Activated CD4-positive, alpha-beta T cell treated with anti-CD3 and anti-CD28 coated beads, Interleukin-2, Interleukin-4, amounts not matched to agents 100 ng/mL and 50 ng/mL, durations not matched to agents 16 hours and 8 hours (primary cell): Measurements from ENCODE around the gene ZC2HC1C.
"Not testable (repeated sequence)": the region's sequence is repeated elsewhere in the genome, so short reads cannot be mapped to it uniquely, and the experiment has no call there.

Experiments used
- DNase-seq: peaks from one replicate; pipeline ENCODE4 v3.0.0-alpha.2; 2020; ENCODE audit warnings: low spot score

Gene ZC2HC1C

GRCh38 chr14:75095690-75096089 lies 26.2 kb downstream of the ZC2HC1C start:
- DNase-seq: no peak

GRCh38 chr14:75096959-75097358 lies 27.5 kb downstream of the ZC2HC1C start:
- no peak for DNase-seq

DNA sequence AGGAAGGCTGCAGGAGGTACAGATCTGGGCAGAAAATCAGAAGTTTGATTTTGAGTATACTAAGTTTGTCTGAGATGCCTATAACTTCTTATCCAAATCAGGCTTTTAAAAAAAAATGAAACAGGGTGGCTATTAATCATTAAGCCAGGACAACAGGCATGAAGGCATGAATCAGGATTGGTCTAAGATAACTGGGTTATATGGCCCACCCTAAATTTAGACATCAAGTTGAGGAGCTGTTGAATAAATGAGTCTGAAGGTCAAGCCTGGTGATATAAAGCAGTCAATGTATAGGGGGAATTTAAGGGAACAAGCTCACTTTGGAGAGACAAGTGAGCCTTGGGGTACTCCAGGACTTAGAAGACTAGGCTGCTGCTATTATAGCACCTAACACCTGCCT lies 28.8 kb downstream of the ZC2HC1C start:
- DNase-seq: no peak

DNA sequence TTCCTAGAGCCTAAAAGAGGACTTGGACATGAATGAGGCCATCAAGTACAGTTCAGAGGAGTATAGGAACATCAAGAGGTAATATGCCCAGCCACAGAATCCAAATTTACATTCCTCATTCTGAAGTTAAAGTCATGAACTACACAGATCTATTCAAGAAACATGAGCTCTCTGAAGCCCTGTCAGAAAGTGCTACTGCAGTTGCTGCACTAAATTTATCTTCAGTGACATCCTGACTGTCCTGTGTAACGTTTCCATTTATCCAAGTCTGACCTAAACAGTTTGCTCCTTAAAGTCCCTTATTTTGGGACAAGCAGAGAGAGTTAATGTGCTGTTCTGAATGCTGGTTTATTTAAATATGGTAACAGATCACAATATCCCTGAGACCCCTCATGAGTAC lies 29.2 kb downstream of the ZC2HC1C start:
- DNase-seq: no peak

DNA sequence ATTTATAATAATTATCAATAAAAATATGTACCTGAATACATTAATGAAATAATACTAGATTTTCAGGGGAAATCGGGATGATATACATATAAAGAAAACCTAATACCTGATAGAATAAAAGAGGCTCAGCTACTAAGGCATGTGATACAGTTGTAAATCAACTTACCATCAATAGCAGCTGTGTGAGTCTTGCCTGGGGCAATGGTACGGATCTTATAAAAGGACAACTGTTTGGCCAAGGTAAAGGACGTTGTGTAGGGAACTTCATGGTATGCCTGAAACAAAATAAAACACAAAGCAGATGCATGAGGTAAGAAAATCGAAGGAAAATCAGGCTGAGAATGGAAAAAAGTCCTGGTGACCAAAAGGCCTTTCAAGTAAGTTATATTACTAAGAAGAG lies 32.0 kb downstream of the ZC2HC1C start:
- no peak for DNase-seq

DNA sequence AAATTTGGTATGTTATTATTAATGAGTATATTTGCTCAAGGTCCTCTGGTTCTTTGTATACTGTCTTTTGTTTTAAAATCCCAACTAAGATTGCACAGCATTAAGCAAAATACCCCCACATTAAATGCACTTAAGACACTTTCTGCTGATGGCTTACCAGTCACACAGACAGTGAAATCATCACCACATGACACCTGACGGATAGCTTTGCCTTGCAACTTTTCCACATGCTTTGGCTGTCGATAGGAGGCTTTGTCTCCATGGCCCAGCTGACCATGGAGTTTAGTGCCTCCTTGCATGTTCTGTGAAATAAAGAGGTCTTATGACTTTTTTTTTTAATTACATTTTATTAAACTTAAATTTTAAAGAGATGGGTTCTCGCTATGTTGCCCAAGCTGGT lies 37.7 kb downstream of the ZC2HC1C start:
- DNase-seq: no peak

- DNase-seq: no peak
These were observed 40.4 kb downstream of the ZC2HC1C start for GRCh38 chr14:75109877-75110276.

- peak; percentile 15 for DNase-seq
These were observed 44.6 kb downstream of the ZC2HC1C start for GRCh38 chr14:75113932-75114539.

DNA sequence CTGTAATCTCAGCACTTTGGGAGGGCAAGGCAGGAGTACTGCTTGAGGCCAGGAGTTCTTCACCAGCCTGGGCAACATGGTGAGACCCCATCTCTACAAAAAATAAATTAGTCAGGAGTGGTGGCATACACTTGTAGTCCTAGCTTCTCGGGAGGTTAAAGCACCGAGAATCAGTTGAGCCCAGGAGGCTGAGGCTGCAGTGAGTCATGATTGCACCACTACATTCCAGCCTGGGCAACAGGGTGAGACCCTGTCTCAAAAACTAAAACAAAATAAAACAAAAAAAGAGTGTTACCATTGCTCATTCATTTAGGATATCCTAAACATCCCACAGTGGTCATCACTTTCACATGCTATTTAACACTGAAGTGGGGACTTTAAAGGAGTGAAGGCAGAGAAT lies 49.6 kb downstream of the ZC2HC1C start:
- no peak for DNase-seq

GRCh38 chr14:75120541-75121291 lies 51.3 kb downstream of the ZC2HC1C start:
- no peak for DNase-seq

- DNase-seq: no peak
These were observed 52.1 kb downstream of the ZC2HC1C start for GRCh38 chr14:75121552-75121951.

- peak; percentile 61 for DNase-seq
These were observed 54.5 kb downstream of the ZC2HC1C start for GRCh38 chr14:75123991-75124390.

GRCh38 chr14:75125617-75126016 lies 56.2 kb downstream of the ZC2HC1C start:
- no peak for DNase-seq

GRCh38 chr14:75126121-75126544 lies 56.7 kb downstream of the ZC2HC1C start:
- DNase-seq: peak; percentile 17

DNA sequence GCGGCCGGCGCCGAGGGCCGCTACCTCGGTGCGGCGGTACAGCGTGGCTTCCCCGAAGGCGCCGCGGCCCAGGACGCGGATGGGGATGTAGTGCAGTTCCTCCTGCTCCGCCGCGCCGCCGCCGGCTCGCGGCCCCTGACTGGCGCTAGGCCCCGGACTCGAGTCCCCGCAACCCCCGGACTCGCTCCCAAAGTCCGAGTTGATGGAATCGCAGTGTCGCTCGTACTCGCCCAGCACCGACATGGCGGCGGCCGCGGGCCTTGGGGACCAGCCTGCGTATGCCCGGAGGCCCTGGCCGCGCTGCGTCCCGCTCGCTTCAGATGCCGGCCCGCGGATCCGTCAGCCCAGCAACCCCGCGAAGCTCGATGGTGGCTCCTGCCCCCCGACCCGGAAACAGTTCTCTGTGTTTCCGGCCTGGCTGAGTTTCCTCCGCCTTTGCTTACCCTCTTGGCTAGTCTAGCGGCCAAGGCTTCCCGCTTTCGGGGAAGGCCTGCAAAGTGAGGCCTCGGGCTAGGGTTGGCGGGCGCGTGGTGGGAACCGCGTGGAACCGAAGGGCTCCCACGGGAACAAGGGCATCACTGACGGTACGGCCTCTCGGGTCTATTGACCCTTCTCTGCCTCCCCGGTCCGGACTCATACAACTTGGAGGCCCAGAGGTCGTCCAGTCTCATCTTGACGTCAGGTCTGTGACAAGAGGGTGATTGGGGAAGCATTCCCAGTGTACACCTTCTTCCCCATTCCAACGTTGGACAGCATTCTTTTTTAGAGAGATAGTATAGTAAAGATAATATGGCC lies 57.4 kb downstream of the ZC2HC1C start, which contains the start of gene NEK9:
TSS of gene NEK9 (minus strand) at position 370 of the 795 bp plus-strand sequence. CDS start at position 243, 127 bp downstream.
- DNase-seq: peak; percentile 93

GRCh38 chr14:75127474-75127820 lies 58.0 kb downstream of the ZC2HC1C start:
- not testable (repeated sequence) for DNase-seq

GRCh38 chr14:75127903-75128595 lies 58.6 kb downstream of the ZC2HC1C start:
- no peak for DNase-seq

DNA sequence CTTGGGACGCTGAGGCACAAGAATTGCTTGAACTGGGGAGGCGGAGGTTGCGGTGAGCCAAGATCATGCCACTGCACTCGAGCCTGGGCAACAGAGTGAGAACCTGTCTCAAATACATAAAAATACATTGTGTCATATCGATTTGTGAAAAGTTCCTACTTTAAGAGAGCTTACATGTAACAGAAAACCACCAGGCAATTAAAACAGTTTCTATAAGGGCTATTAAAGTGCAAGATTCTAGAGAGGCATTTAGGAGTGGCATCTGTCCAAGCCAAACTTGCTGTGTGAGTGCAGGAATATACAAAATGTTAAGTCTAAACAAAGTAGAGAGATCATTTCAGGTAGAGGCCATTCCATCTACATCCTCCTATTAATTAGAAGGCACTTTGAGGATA lies 59.2 kb downstream of the ZC2HC1C start:
- DNase-seq: no peak
